SU-DHL-6 (cell line): ENCODE measurements around the gene ITSN2.

ENCODE experiments used
- H2AFZ ChIP-seq: fragments of 200-600 bp; sonication (generic); 2 replicates; pipeline ENCODE4 v1.6.1; 2014; ENCODE audit warnings: low read depth, mild to moderate bottlenecking, moderate library complexity, mixed read lengths, antibody characterized with exemption, low read length; ENCODE audit not compliant: severe bottlenecking
- H3F3A ChIP-seq: fragments of 200-600 bp; shearing (Covaris generic); 2 replicates; pipeline ENCODE4 v1.6.0; 2016; ENCODE audit warnings: antibody characterized with exemption, mild to moderate bottlenecking; ENCODE audit not compliant: insufficient read depth
- H3K27ac ChIP-seq: fragments of 200-600 bp; sonication (generic); 2 replicates; pipeline ENCODE4 v1.5.1; 2016; ENCODE audit warnings: low read depth, mild to moderate bottlenecking, low read length, moderate library complexity, mixed read lengths
- H3K27me3 ChIP-seq: fragments of 200-600 bp; sonication (generic), shearing (Covaris generic); 2 replicates; pipeline ENCODE4 v1.6.0; 2014; ENCODE audit warnings: mild to moderate bottlenecking, low read length
- H3K36me3 ChIP-seq: fragments of 200-600 bp; sonication (generic); 2 replicates; pipeline ENCODE4 v1.6.1; 2014; ENCODE audit warnings: mild to moderate bottlenecking, low read length, mixed read lengths
- H3K4me2 ChIP-seq: fragments of 300-600, 200-600 bp; shearing (Covaris generic), sonication (generic); 2 replicates; pipeline ENCODE4 v1.6.0; 2014; ENCODE audit warnings: low read length, low read depth, mild to moderate bottlenecking; ENCODE audit not compliant: poor library complexity, severe bottlenecking
- H3K4me3 ChIP-seq: fragments of 200-600 bp; sonication (generic); 2 replicates; pipeline ENCODE4 v1.5.1; 2014; ENCODE audit warnings: antibody characterized with exemption, low read length, mild to moderate bottlenecking, mixed read lengths; ENCODE audit not compliant: insufficient read depth, poor library complexity, severe bottlenecking
- H3K79me2 ChIP-seq: fragments of 200-600 bp; sonication (generic); 2 replicates; pipeline ENCODE4 v1.6.1; 2014; ENCODE audit warnings: mild to moderate bottlenecking, low read length, moderate library complexity; ENCODE audit not compliant: insufficient read depth
- H3K9ac ChIP-seq: fragments of 200-600 bp; sonication (generic); 2 replicates; pipeline ENCODE4 v1.7.0; 2014; ENCODE audit warnings: mild to moderate bottlenecking, low read length
- H3K9me2 ChIP-seq: fragments of 200-600 bp; sonication (generic); replicated peaks from 2 replicates; pipeline ENCODE4 v1.6.1; 2014; ENCODE audit warnings: low read length; ENCODE audit not compliant: insufficient read depth
- H3K9me3 ChIP-seq: fragments of 200-600 bp; sonication (generic); 2 replicates; pipeline ENCODE4 v1.6.1; 2014; ENCODE audit warnings: low read length, mixed read lengths; ENCODE audit not compliant: insufficient read depth
- H4K20me1 ChIP-seq: fragments of 200-600 bp; sonication (generic); 2 replicates; pipeline ENCODE4 v1.6.1; 2014; ENCODE audit warnings: low read depth, mild to moderate bottlenecking, antibody characterized with exemption, low read length, moderate library complexity, mixed read lengths
- CTCF ChIP-seq: fragments of 200-600 bp; sonication (generic); IDR thresholded peaks from one replicate; pipeline ENCODE4 v1.5.1; 2017; ENCODE audit warnings: antibody characterized with exemption, mild to moderate bottlenecking, low read length, moderate library complexity; ENCODE audit not compliant: insufficient read depth, poor library complexity, severe bottlenecking
- EZH2phosphoT487 ChIP-seq: fragments of 200-600 bp; sonication (generic), shearing (Covaris generic); conservative IDR thresholded peaks from 2 replicates; pipeline ENCODE4 v1.6.1; 2018; ENCODE audit warnings: mild to moderate bottlenecking, antibody characterized with exemption, low read length, moderate library complexity, mixed read lengths

Gene ITSN2

GRCh38 chr2:24313744-24314632 lies 46.3 kb downstream of the ITSN2 start:
- H3K4me2 ChIP-seq = no peak overlapping the region
- no peaks in the 10 kb centered on the region for H4K20me1 ChIP-seq
- no peaks in the 10 kb centered on the region for H3K9me2 ChIP-seq
- H3F3A ChIP-seq = peaks cover 8% of the 10 kb centered on the region; the same call in 1 of the 2 replicates
- no peak overlapping the region for H3K4me3 ChIP-seq
- no peak overlapping the region for H3K27ac ChIP-seq
- H2AFZ ChIP-seq = no peak overlapping the region
- H3K27me3 ChIP-seq = no peaks in the 10 kb centered on the region
- peaks cover 14% of the 10 kb centered on the region; the same call in 1 of the 2 replicates for H3K79me2 ChIP-seq
- H3K9ac ChIP-seq = no peak overlapping the region
- TF ChIP-seq CTCF = no peak
- no peak for TF ChIP-seq EZH2phosphoT487
- H3K9me3 ChIP-seq = no peaks in the 10 kb centered on the region
- H3K36me3 ChIP-seq = peaks cover 23% of the 10 kb centered on the region

GRCh38 chr2:24307961-24308360 lies 52.4 kb downstream of the ITSN2 start:
- H4K20me1 ChIP-seq = no peaks in the 10 kb centered on the region
- H3K36me3 ChIP-seq = peaks cover 39% of the 10 kb centered on the region
- no peak overlapping the region for H3K27ac ChIP-seq
- no peak overlapping the region for H3K4me2 ChIP-seq
- H3K4me3 ChIP-seq = no peak overlapping the region
- no peaks in the 10 kb centered on the region for H3K27me3 ChIP-seq
- no peaks in the 10 kb centered on the region for H3K9me2 ChIP-seq
- TF ChIP-seq EZH2phosphoT487 (no peak), CTCF (no peak)
- no peaks in the 10 kb centered on the region for H3K79me2 ChIP-seq
- H2AFZ ChIP-seq = no peak overlapping the region
- H3F3A ChIP-seq = peaks cover 8% of the 10 kb centered on the region; the same call in 1 of the 2 replicates
- H3K9me3 ChIP-seq = no peaks in the 10 kb centered on the region
- no peak overlapping the region for H3K9ac ChIP-seq

- H3K9ac ChIP-seq = no peak overlapping the region
- no peaks in the 10 kb centered on the region for H3K27me3 ChIP-seq
- H3K4me2 ChIP-seq = no peak overlapping the region
- no peaks in the 10 kb centered on the region for H3K79me2 ChIP-seq
- no peaks in the 10 kb centered on the region for H3K9me2 ChIP-seq
- H3K4me3 ChIP-seq = no peak overlapping the region
- H3K36me3 ChIP-seq = peaks cover 39% of the 10 kb centered on the region
- TF ChIP-seq EZH2phosphoT487 (no peak), CTCF (no peak)
- H4K20me1 ChIP-seq = no peaks in the 10 kb centered on the region
- no peak overlapping the region for H3K27ac ChIP-seq
- no peak overlapping the region for H2AFZ ChIP-seq
- H3K9me3 ChIP-seq = no peaks in the 10 kb centered on the region
- no peaks in the 10 kb centered on the region for H3F3A ChIP-seq
Observed at GRCh38 chr2:24304631-24305030, 55.7 kb downstream of the ITSN2 start.
